BLaER1 (cell line): ENCODE measurements around the gene GMPR2.

Experiments used
- H3K27ac ChIP-seq: shearing (Covaris generic); formaldehyde crosslinking; 2 replicates; pipeline ENCODE4 v1.8.1; 2022
- H3K27me3 ChIP-seq: shearing (Covaris generic); formaldehyde crosslinking; 2 replicates; pipeline ENCODE4 v1.8.1; 2022
- H3K36me3 ChIP-seq: shearing (Covaris generic); formaldehyde crosslinking; 2 replicates; pipeline ENCODE4 v1.8.1; 2022
- H3K4me1 ChIP-seq: shearing (Covaris generic); formaldehyde crosslinking; 2 replicates; pipeline ENCODE4 v1.8.1; 2022
- H3K4me2 ChIP-seq: shearing (Covaris generic); formaldehyde crosslinking; 2 replicates; pipeline ENCODE4 v1.8.1; 2022
- H3K4me3 ChIP-seq: shearing (Covaris generic); formaldehyde crosslinking; 2 replicates; pipeline ENCODE4 v1.8.1; 2022
- H3K9ac ChIP-seq: shearing (Covaris generic); formaldehyde crosslinking; 2 replicates; pipeline ENCODE4 v1.8.1; 2022
- H3K9me3 ChIP-seq: shearing (Covaris generic); formaldehyde crosslinking; 2 replicates; pipeline ENCODE4 v1.8.1; 2022
- H4K20me1 ChIP-seq: shearing (Covaris generic); formaldehyde crosslinking; 2 replicates; pipeline ENCODE4 v1.8.1; 2022
- Cebpa-rat ChIP-seq: shearing (Covaris generic); IDR thresholded peaks from 2 replicates; pipeline ENCODE4 v1.8.1; 2022

GMPR2 gene

DNA sequence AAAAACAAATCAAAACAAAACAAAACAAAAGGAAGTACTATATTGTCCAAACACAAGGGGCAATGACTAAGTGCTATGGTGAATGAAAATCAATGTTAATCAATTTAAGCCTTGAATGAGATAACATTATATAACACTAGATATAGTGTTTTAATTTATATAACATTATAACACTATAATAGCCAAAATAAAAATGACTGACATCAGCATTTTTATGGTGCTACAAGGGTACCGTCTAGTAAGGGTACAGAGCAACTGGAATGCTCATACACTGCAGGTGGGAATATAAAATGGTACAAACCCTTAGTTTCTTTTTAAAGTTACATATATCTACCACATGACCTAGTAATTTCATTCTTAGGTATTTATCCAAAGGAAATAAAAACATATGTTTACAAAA lies 6.3 kb upstream of the GMPR2 start:
- Histone ChIP-seq H4K20me1 (peaks cover 45% of the 10 kb centered on the region), H3K4me2 (no peak overlapping the region), H3K9me3 (no peaks in the 10 kb centered on the region), H3K4me3 (no peak overlapping the region), H3K36me3 (peaks cover 28% of the 10 kb centered on the region), H3K4me1 (peaks cover 15% of the 10 kb centered on the region), H3K27me3 (no peaks in the 10 kb centered on the region), H3K9ac (no peak overlapping the region), H3K27ac (no peak overlapping the region)
- TF ChIP-seq Cebpa-rat = no peak

DNA sequence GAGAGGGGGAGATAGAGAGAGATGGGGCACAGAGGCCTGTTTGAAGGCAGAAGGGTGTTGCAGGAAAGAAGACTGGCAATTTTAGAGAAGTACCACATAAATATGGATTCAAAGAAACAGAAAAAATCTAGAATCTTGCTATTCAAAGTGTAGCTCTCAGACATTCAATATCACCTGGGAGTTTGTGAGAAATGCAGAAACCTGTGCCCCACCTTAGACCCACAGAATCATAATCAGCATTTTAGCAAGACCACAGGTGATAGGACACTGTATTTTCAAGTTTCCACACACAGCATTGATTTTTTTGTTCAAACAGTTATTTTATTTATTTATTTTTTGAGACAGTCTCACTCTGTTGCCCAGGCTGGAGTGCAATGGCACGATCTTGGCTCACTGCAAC lies 3.8 kb upstream of the GMPR2 start:
- H3K27ac ChIP-seq = no peak overlapping the region
- TF ChIP-seq Cebpa-rat = no peak
- no peak overlapping the region for H3K4me3 ChIP-seq
- H3K27me3 ChIP-seq = no peaks in the 10 kb centered on the region
- no peak overlapping the region for H3K9ac ChIP-seq
- no peaks in the 10 kb centered on the region for H3K9me3 ChIP-seq
- peaks cover 25% of the 10 kb centered on the region; the same call in 1 of the 2 replicates for H4K20me1 ChIP-seq
- H3K4me1 ChIP-seq = peaks cover 24% of the 10 kb centered on the region
- peaks cover 28% of the 10 kb centered on the region for H3K36me3 ChIP-seq
- no peak overlapping the region for H3K4me2 ChIP-seq

DNA sequence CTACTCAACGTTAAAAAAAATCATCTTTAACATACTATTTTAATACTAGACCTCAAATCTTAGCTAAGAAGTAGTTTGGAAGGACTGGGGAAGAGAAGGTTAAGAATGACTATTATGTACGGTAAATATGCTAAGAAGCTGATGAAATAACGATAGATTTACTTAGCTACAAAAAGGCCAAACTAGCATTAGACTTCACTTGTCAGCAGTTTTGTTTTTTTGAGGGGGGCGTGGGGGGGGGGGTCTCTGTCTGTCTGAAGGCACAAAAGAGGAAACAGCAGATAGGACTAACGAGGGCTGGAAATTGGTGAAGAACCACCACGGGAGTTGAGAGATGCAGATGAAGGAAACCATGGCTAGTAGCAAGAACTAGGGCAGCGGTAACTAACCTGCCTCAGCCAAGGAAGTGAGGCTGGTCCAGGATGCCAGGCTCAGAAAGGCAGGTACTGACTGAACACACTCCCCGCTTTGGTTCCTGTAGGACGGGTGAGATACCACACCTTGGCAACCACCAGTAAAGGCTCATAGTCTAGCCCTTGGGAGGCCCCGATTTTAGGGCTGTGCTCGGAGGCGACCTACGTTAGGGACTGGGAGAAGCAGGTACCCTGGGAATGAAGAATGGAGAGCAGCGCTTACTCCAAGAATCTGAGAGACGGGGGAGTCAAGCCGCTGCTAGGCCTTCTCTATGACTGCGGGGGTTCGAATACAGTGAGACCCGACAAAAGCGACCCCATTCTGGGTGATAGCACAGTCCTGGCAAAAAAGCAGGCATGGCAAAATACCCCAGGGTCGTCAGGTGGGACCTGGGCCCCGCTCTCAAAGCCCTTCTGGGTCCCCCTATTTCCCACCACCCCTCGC lies 1.2 kb upstream of the GMPR2 start:
- peak overlapping the region; percentile 85 for H3K27ac ChIP-seq

DNA sequence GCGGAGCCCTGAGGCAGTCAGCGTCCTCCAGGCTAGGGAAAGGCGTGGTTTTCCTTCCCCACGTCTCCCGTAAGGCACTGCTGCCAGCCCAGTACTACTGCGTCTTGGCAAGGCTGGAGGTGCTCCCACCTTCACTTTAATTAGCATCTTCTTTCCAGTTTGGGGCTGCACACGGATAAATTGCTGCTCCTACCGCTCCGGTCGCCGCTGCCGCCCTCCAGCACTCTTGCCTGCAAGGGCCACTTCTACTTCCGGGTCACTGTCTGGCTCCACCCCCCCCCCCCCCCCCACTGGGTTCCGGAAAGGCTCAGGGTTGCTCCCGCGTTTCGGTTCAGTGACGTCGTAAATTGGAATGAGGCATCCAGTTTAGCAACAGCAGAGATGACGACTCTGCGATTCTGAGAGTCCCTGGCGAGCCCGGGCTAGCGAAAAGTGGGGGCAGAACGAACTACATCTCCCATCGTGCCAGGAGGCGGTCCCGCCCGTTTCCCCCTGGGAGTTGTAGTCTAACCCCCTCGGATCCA lies 546 bp upstream of the GMPR2 start, which contains the start of gene NEDD8:
Gene NEDD8, minus strand, starts transcription at position 247 of the 524 bp plus-strand sequence. Its CDS starts 100 bp downstream, at position 147.
- H3K9ac ChIP-seq = peak within 1 kb of the TSS; percentile 89
- H3K36me3 ChIP-seq = peaks cover 56% of the 10 kb centered on the region
- peak within 1 kb of the TSS; percentile 93 for H3K4me2 ChIP-seq
- peaks cover 1% of the 10 kb centered on the region; the same call in 1 of the 2 replicates for H4K20me1 ChIP-seq
- no peak for TF ChIP-seq Cebpa-rat
- H3K4me3 ChIP-seq = peak within 1 kb of the TSS; percentile 85
- no peaks in the 10 kb centered on the region for H3K27me3 ChIP-seq
- H3K27ac ChIP-seq = peak within 1 kb of the TSS; percentile 85
- no peaks in the 10 kb centered on the region for H3K9me3 ChIP-seq
- H3K4me1 ChIP-seq = peaks cover 39% of the 10 kb centered on the region

More for the DNA sequence above, 1.2 kb upstream of the GMPR2 start:
- peak overlapping the region; percentile 89 for H3K9ac ChIP-seq
- H3K27me3 ChIP-seq = no peaks in the 10 kb centered on the region
- no peaks in the 10 kb centered on the region for H3K9me3 ChIP-seq
- H3K4me1 ChIP-seq = peaks cover 39% of the 10 kb centered on the region
- H4K20me1 ChIP-seq = peaks cover 8% of the 10 kb centered on the region; the same call in 1 of the 2 replicates
- H3K4me2 ChIP-seq = peak overlapping the region; percentile 93
- no peak for TF ChIP-seq Cebpa-rat
- peaks cover 49% of the 10 kb centered on the region for H3K36me3 ChIP-seq
- H3K4me3 ChIP-seq = peak overlapping the region; percentile 85

DNA sequence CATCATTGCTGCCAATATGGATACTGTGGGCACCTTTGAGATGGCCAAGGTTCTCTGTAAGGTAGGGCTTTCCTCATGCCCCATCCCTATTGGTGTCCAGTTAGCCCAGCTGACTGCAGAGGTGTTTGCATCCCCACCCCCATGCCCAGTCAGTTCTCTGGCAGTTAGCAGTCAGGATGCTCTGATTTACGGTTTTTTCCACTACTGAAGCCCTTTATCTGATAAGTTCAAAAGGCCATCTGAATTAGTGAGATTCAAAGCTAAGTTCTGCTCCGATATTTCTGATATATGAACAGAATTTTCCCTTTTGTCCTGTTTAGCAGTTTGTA lies 773 bp downstream of the GMPR2 start:
- Histone ChIP-seq H3K27me3 (no peaks in the 10 kb centered on the region), H3K36me3 (peaks cover 56% of the 10 kb centered on the region), H3K4me1 (peaks cover 39% of the 10 kb centered on the region), H3K4me2 (peak overlapping the region; percentile 93), H4K20me1 (peaks cover 9% of the 10 kb centered on the region; the same call in 1 of the 2 replicates), H3K9ac (peak overlapping the region; percentile 89), H3K9me3 (no peaks in the 10 kb centered on the region), H3K4me3 (peak overlapping the region; percentile 85), H3K27ac (peak overlapping the region; percentile 85)
- TF ChIP-seq Cebpa-rat = no peak

DNA sequence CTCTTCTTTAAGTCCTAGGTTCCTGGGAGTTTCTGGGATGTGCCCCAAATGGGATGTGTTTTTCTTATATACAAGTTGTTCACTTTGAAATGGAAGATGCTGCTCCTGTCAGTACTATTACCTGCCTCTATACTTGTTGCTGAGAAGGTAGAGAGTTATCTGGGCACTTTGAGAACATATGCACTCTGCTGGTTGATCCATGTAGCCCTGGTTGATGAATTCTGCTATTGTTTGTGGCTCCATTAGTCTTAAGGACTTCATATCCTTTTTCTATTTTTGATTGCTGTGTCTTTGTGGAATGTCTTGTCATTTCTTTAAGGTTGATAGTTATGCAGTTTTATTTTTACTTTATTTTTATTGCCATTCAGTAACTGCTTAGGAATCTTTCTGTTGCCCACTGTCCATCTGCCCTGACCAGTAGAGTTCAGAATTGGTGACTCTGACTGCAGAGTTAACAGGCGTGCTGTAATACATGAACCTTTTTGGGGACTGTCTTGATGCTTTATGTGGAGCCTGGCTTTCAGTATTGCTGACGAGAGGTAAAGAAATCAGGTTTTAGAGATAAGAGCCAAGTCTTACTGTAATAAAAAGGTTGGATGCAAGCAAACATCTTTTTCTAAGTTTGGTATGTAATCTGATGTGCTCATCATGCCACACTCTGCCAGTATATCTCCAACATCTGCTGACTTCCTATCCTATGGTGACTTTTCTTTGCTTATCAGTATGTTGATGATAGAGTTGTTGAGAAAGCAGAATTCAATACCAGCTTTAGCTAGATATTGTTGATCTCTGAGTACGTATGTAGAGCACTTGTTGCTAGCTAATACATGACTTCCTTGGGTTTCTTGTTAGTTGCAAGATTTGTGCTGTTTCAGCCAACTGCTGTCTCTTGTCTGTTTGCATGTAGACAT lies 1.6 kb downstream of the GMPR2 start:
- no peak for TF ChIP-seq Cebpa-rat
- Histone ChIP-seq H3K4me3 (no peak overlapping the region), H3K4me2 (peak overlapping the region; percentile 93), H3K36me3 (peaks cover 59% of the 10 kb centered on the region), H3K9me3 (no peaks in the 10 kb centered on the region), H3K9ac (peak overlapping the region; percentile 89; the same call in 1 of the 2 replicates), H3K27me3 (no peaks in the 10 kb centered on the region), H4K20me1 (peaks cover 18% of the 10 kb centered on the region; the same call in 1 of the 2 replicates), H3K27ac (no peak overlapping the region), H3K4me1 (peaks cover 48% of the 10 kb centered on the region)

DNA sequence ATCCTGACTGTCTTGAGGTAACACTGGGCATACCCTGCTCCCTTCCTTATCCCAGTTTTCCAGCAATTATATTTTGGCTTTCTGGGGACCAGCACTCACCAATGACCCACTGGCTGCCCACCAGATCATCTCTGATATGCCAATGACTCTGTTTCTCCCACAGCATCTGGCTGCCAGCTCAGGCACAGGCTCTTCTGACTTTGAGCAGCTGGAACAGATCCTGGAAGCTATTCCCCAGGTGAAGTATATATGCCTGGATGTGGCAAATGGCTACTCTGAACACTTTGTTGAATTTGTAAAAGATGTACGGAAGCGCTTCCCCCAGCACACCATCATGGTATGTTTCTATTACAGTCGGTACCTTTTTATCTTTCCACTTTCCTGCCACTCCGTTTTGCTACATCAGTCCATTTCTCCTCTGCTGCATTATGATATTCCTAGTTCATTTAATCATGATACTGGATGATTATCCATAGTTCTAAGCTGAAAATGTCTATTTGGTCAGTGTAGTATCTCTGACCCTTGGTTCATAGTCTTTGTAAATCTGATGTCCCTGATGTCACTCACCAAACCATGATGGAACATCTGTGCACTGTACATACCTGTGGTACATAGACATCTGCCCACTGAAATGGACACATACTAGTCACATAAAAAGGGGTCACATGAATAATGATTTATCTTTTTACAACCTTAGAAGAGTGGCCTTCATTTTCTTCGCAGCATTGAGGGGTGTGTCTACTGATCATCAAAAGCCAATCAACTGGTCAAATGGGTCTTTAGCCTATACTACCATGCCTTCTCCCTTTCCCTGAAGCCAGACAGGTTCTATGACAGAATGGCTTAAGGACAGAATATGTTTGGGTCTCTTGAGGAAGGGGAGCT lies 3.3 kb downstream of the GMPR2 start:
- peaks cover 35% of the 10 kb centered on the region for H4K20me1 ChIP-seq
- peaks cover 70% of the 10 kb centered on the region for H3K36me3 ChIP-seq
- no peak overlapping the region for H3K9ac ChIP-seq
- no peak for TF ChIP-seq Cebpa-rat
- H3K4me1 ChIP-seq = peaks cover 53% of the 10 kb centered on the region
- H3K4me3 ChIP-seq = no peak overlapping the region
- no peak overlapping the region for H3K4me2 ChIP-seq
- H3K9me3 ChIP-seq = no peaks in the 10 kb centered on the region
- no peak overlapping the region for H3K27ac ChIP-seq
- no peaks in the 10 kb centered on the region for H3K27me3 ChIP-seq

DNA sequence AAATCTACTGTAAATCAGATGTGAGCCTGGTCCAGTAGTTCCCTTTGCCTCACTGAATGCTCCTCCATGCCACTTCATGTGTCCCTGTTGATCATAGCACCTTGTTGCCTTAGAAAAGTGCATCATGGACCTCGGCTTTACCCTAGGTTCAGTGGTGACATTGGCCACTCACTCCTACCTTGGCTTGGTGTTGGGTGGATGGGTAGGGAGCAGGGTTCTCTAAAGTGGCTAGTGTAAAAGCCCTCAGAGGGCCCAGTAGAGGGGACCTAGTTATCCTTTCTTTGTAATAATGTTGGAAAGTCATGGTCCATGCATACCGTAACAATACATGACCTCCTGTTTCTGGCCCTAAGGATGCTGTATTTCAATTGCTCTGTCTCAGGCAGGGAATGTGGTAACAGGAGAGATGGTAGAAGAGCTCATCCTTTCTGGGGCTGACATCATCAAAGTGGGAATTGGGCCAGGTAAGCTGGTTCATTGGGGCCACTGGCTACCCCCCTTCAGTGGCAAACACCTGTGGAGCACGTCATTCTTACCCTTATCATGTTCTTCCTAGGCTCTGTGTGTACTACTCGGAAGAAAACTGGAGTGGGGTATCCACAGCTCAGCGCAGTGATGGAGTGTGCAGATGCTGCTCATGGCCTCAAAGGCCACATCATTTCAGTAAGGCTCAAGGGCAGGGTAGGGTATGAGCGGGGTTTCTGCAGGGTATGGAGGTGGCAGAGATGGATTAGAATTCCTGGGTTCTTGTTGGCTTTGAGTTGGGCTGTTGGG lies 4.1 kb downstream of the GMPR2 start:
- Histone ChIP-seq H3K4me1 (peaks cover 59% of the 10 kb centered on the region), H3K9ac (no peak overlapping the region), H3K9me3 (no peaks in the 10 kb centered on the region), H3K27me3 (no peaks in the 10 kb centered on the region), H3K27ac (no peak overlapping the region), H4K20me1 (peaks cover 43% of the 10 kb centered on the region), H3K36me3 (peaks cover 72% of the 10 kb centered on the region), H3K4me2 (no peak overlapping the region), H3K4me3 (no peak overlapping the region)
- TF ChIP-seq Cebpa-rat = no peak
